HG03039 (cell line): Measurements from ENCODE around the gene MCF2L2.
A peak's percentile ranks its signal among the peaks of the same experiment; 100 is the strongest.
"Not testable (repeated sequence)": the region's sequence is repeated elsewhere in the genome, so short reads cannot be mapped to it uniquely, and the experiment has no call there.

Source experiments
- ATAC-seq: cut with Tn5 transposase; IDR thresholded peaks from one replicate; pipeline ENCODE4 v1.9.1; 2021; ENCODE audit warnings: mild to moderate bottlenecking, moderate library complexity; ENCODE audit not compliant: unreplicated experiment

MCF2L2 gene

GRCh38 chr3:183428447-183429211, at the start of gene MCF2L2:
Gene MCF2L2 (minus strand): TSS chr3:183428619. CDS start chr3:183427977, 642 bp downstream.
- ATAC-seq: no peak

GRCh38 chr3:183477801-183478456, 49.5 kb upstream of the MCF2L2 start:
- ATAC-seq: no peak

GRCh38 chr3:183475764-183476162, 47.3 kb upstream of the MCF2L2 start:
- not testable (repeated sequence) for ATAC-seq

- no peak for ATAC-seq
Measured at GRCh38 chr3:183475016-183475763, 46.8 kb upstream of the MCF2L2 start.

GRCh38 chr3:183473969-183474368, 45.5 kb upstream of the MCF2L2 start:
- no peak for ATAC-seq

GRCh38 chr3:183472155-183472554, 43.7 kb upstream of the MCF2L2 start:
- ATAC-seq: no peak

GRCh38 chr3:183468424-183468823, 40.0 kb upstream of the MCF2L2 start:
- ATAC-seq: no peak

GRCh38 chr3:183466575-183466974, 38.2 kb upstream of the MCF2L2 start:
- ATAC-seq: no peak

GRCh38 chr3:183465710-183466109, 37.3 kb upstream of the MCF2L2 start:
- not testable (repeated sequence) for ATAC-seq

- no peak for ATAC-seq
Measured at GRCh38 chr3:183464480-183464879, 36.1 kb upstream of the MCF2L2 start.

GRCh38 chr3:183460081-183461055, 31.9 kb upstream of the MCF2L2 start:
- no peak for ATAC-seq

GRCh38 chr3:183455089-183455488, 26.7 kb upstream of the MCF2L2 start:
- no peak for ATAC-seq

- ATAC-seq: no peak
Measured at GRCh38 chr3:183454064-183454463, 25.6 kb upstream of the MCF2L2 start.

- no peak for ATAC-seq
Measured at GRCh38 chr3:183449791-183450190, 21.4 kb upstream of the MCF2L2 start.

- no peak for ATAC-seq
Measured at GRCh38 chr3:183449391-183449790, 21.0 kb upstream of the MCF2L2 start.

GRCh38 chr3:183448369-183449128, 20.1 kb upstream of the MCF2L2 start:
- ATAC-seq: no peak

- ATAC-seq: peak; percentile 58
Measured at GRCh38 chr3:183447206-183448001, 19.0 kb upstream of the MCF2L2 start.

GRCh38 chr3:183446838-183447205, 18.4 kb upstream of the MCF2L2 start:
- ATAC-seq: no peak

- ATAC-seq: no peak
Measured at GRCh38 chr3:183444748-183445147, 16.3 kb upstream of the MCF2L2 start.
